NCI-H146 treated with DMSO at 0.1 percent for 48 hours (cell line): Measurements from ENCODE around the gene SMURF2.

Experiments used
- DNase-seq: peaks from one replicate; lab custom pipeline; 2025; ENCODE audit not compliant: unreplicated experiment; lab: John Stamatoyannopoulos, UW

Gene SMURF2

GRCh38 chr17:64505340-64506200 lies 156.5 kb downstream of the SMURF2 start:
- DNase-seq = peak; percentile 77

- DNase-seq = no peak
Measured at GRCh38 chr17:64504769-64505339, 157.3 kb downstream of the SMURF2 start.

- DNase-seq = no peak
Measured at GRCh38 chr17:64503821-64504768, 158.0 kb downstream of the SMURF2 start.

GRCh38 chr17:64503341-64503740 lies 158.8 kb downstream of the SMURF2 start:
- no peak for DNase-seq

GRCh38 chr17:64502809-64503208 lies 159.3 kb downstream of the SMURF2 start:
- no peak for DNase-seq

- no peak for DNase-seq
Measured at GRCh38 chr17:64502021-64502420, 160.1 kb downstream of the SMURF2 start.

- no peak for DNase-seq
Measured at GRCh38 chr17:64500862-64501765, 161.0 kb downstream of the SMURF2 start.

- DNase-seq = no peak
Measured at GRCh38 chr17:64500487-64500859, 161.6 kb downstream of the SMURF2 start.

GRCh38 chr17:64499805-64500486 lies 162.2 kb downstream of the SMURF2 start:
- no peak for DNase-seq

- no peak for DNase-seq
Measured at GRCh38 chr17:64498308-64499203, 163.6 kb downstream of the SMURF2 start.

- DNase-seq = no peak
Measured at GRCh38 chr17:64497565-64498035, 164.5 kb downstream of the SMURF2 start.

- peak; percentile 79 for DNase-seq
Measured at GRCh38 chr17:64496786-64497564, 165.1 kb downstream of the SMURF2 start, which contains the start of gene POLG2. Gene POLG2 (minus strand): TSS chr17:64497054. CDS start chr17:64496968, 86 bp downstream.

GRCh38 chr17:64496348-64496785 lies 165.7 kb downstream of the SMURF2 start:
- DNase-seq = no peak
